Progenitor cell of endocrine pancreas (in vitro differentiated cells): ENCODE results near the gene LTBP3. TPM values are rescaled to one million over a fixed set of nuclear protein-coding genes. Genes with fewer than 3 reads are reported as not detected.
A peak's percentile ranks its signal among the peaks of the same experiment; 100 is the strongest.

Experiments
- DNase-seq: peaks from one replicate; pipeline ENCODE4 v3.0.0; 2021; ENCODE audit warnings: low spot score; ENCODE audit not compliant: unreplicated experiment
- H3K27ac Mint-ChIP-seq: 2 replicates; pipeline ENCODE4 v1.8.0; 2021; ENCODE audit warnings: mild to moderate bottlenecking, moderate library complexity, mixed read lengths
- H3K27me3 Mint-ChIP-seq: 2 replicates; pipeline ENCODE4 v1.8.0; 2021; ENCODE audit warnings: mixed read lengths
- H3K36me3 Mint-ChIP-seq: 2 replicates; pipeline ENCODE4 v1.8.0; 2022; ENCODE audit warnings: mixed read lengths; ENCODE audit not compliant: insufficient read depth
- H3K4me1 Mint-ChIP-seq: 2 replicates; pipeline ENCODE4 v1.8.0; 2021; ENCODE audit warnings: low read depth, mixed read lengths
- H3K4me3 Mint-ChIP-seq: 2 replicates; pipeline ENCODE4 v1.8.0; 2021; ENCODE audit warnings: low read depth, mild to moderate bottlenecking, moderate library complexity, mixed read lengths
- H3K9me3 Mint-ChIP-seq: 2 replicates; pipeline ENCODE4 v1.8.0; 2021; ENCODE audit warnings: low read depth, mixed read lengths
- CTCF ChIP-seq: fragments of 200-600 bp; sonication (generic); IDR thresholded peaks from one replicate; pipeline ENCODE4 v1.5.0; 2021; ENCODE audit warnings: antibody characterized with exemption, mild to moderate bottlenecking; ENCODE audit not compliant: unreplicated experiment
- total RNA-seq: library from RNA; stranded (reverse); gene quantifications from 2 replicates; pipeline ENCODE4 v1.2.1, GENCODE V29; 2021

The LTBP3 gene
- total RNA-seq, 1 donor from 2014 or later: 55.3 TPM

GRCh38 chr11:65493367-65494176 is 64.6 kb downstream of the LTBP3 start:
- Mint-ChIP-seq H3K27me3 (no peaks in the 10 kb centered on the region), H3K9me3 (no peaks in the 10 kb centered on the region), H3K4me3 (no peak overlapping the region), H3K4me1 (peaks cover 58% of the 10 kb centered on the region), H3K27ac (peak overlapping the region; percentile 45), H3K36me3 (no peaks in the 10 kb centered on the region)
- DNase-seq: no peak
- TF ChIP-seq CTCF: no peak

- H3K27ac Mint-ChIP-seq: peak overlapping the region; percentile 5
- no peaks in the 10 kb centered on the region for H3K36me3 Mint-ChIP-seq
- no peak for DNase-seq
- no peaks in the 10 kb centered on the region for H3K9me3 Mint-ChIP-seq
- TF ChIP-seq CTCF: no peak
- peak overlapping the region; percentile 35 for H3K4me3 Mint-ChIP-seq
- no peaks in the 10 kb centered on the region for H3K27me3 Mint-ChIP-seq
- peaks cover 65% of the 10 kb centered on the region for H3K4me1 Mint-ChIP-seq
Observed at GRCh38 chr11:65492637-65493366, 65.4 kb downstream of the LTBP3 start.

DNA sequence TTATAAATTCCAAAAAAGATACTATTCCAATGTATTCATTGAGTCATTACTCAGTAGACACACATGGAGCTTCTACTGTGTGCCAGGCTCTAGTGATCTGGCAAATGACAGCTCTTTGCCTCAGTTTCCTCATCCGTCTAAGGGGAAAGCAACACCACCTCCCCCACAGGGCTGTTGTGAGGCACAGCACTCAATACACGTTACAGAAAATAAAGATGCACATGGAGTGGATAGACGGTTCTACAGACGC is 65.8 kb downstream of the LTBP3 start:
- Mint-ChIP-seq H3K27me3 (no peaks in the 10 kb centered on the region), H3K27ac (peak overlapping the region; percentile 98), H3K4me1 (peaks cover 67% of the 10 kb centered on the region), H3K36me3 (no peaks in the 10 kb centered on the region), H3K9me3 (no peaks in the 10 kb centered on the region), H3K4me3 (peak overlapping the region; percentile 35)
- TF ChIP-seq CTCF: no peak
- no peak for DNase-seq

DNA sequence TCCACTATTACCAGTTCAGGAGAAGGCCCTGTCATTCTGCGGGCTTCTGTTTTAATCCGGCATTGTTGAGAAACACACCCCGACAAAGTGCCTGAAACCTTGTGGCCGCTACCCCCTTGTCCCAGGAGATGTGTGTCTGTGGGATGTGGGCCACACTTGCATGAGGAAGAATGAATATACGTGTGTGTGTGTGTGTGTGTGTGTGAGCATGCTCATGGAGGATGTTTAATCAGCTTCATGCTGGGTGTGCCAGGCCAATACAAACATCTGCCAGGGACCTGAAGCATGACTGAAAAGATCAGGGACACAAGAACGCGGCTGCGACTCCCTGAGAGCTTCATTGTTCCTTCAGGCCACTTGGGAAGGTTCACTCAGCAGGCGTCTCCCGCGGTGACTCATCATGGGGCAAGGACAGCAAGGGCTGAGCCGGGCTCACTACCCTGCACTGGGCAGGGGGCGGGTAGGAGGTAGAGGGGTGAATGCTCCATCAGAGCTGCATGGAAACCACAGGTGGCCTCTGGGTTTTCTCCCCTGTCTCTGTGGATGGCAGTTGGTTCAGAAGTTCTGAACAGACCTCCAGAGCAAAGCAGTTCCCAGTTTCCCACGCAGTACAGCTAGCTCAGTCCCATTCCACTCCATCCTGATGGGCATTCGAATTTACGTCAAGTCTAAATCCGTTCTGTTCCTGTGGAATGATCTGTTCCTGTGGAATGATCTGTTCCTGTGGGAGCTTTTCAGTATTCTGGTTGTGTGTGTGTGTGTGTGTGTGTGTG is 66.4 kb downstream of the LTBP3 start:
- no peaks in the 10 kb centered on the region for H3K9me3 Mint-ChIP-seq
- H3K4me1 Mint-ChIP-seq: peaks cover 63% of the 10 kb centered on the region
- no peaks in the 10 kb centered on the region for H3K36me3 Mint-ChIP-seq
- DNase-seq: no peak
- no peak for TF ChIP-seq CTCF
- H3K4me3 Mint-ChIP-seq: peak overlapping the region; percentile 31
- H3K27me3 Mint-ChIP-seq: no peaks in the 10 kb centered on the region
- peak overlapping the region; percentile 98 for H3K27ac Mint-ChIP-seq

DNA sequence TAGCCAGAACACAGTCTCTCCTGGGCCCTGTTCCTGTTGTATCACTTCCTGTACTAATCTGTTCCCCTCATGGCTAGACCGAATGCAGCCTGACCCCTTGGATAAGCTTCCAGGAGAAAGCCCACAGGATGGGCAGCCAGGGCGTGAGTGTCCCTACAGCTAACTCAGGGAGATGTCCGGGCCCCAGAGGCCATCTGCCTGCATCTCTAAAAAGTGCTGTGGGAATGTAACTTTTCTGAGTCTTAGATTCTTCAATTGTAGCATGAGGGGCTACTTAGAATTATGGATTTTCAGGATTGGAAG is 67.0 kb downstream of the LTBP3 start:
- TF ChIP-seq CTCF: no peak
- Mint-ChIP-seq H3K4me1 (peaks cover 59% of the 10 kb centered on the region), H3K27ac (peak overlapping the region; percentile 98), H3K36me3 (no peaks in the 10 kb centered on the region), H3K4me3 (no peak overlapping the region), H3K9me3 (no peaks in the 10 kb centered on the region), H3K27me3 (no peaks in the 10 kb centered on the region)
- DNase-seq: no peak
